MM.1S (cell line): Measurements from ENCODE around the gene ZAP70.

Experiments used
- CTCF ChIP-seq: fragments of 300-600 bp; sonication (generic); IDR thresholded peaks from 2 replicates; pipeline ENCODE4 v1.5.1; 2016; ENCODE audit warnings: antibody characterized with exemption, low read length, mixed read lengths
- EZH2 ChIP-seq: fragments of 300-600 bp; sonication (generic); optimal IDR thresholded peaks from 2 replicates; pipeline ENCODE3; 2017; ENCODE audit warnings: low read depth, mild to moderate bottlenecking, antibody characterized with exemption, low read length, mixed read lengths
- EZH2phosphoT487 ChIP-seq: fragments of 300-600 bp; sonication (generic); IDR thresholded peaks from 2 replicates; pipeline ENCODE4 v1.6.1; 2018; ENCODE audit warnings: antibody characterized with exemption, low read length

- no peak for TF ChIP-seq CTCF
- TF ChIP-seq EZH2, result no peak
- TF ChIP-seq EZH2phosphoT487, result no peak
These were observed 941 bp downstream of the ZAP70 start for GRCh38 chr2:97714084-97714949.
